Renal cortical epithelial cell (primary cell): ENCODE data around the gene LCN9. TPM values are rescaled to one million over a fixed set of nuclear protein-coding genes. Genes with fewer than 3 reads are reported as not detected.
"Not testable (repeated sequence)": the region's sequence is repeated elsewhere in the genome, so short reads cannot be mapped to it uniquely, and the experiment has no call there.

Experiments used
- DNase-seq: peaks from one replicate; pipeline ENCODE4 v3.0.0-alpha.2; 2011; ENCODE audit warnings: low read depth
- total RNA-seq: library from RNA; depleted of rRNA; stranded (reverse); fragments of >200 nt; gene quantifications from 2 replicates; pipeline ENCODE4 v1.2.3, GENCODE V29; 2014

LCN9 gene
- total RNA-seq, result not detected in 2 replicates

GRCh38 chr9:135662758-135663450 is at the start of gene LCN9:
TSS of gene LCN9 (plus strand) at chr9:135663309. CDS start at chr9:135663322, 13 bp downstream.
- no peak for DNase-seq

DNA sequence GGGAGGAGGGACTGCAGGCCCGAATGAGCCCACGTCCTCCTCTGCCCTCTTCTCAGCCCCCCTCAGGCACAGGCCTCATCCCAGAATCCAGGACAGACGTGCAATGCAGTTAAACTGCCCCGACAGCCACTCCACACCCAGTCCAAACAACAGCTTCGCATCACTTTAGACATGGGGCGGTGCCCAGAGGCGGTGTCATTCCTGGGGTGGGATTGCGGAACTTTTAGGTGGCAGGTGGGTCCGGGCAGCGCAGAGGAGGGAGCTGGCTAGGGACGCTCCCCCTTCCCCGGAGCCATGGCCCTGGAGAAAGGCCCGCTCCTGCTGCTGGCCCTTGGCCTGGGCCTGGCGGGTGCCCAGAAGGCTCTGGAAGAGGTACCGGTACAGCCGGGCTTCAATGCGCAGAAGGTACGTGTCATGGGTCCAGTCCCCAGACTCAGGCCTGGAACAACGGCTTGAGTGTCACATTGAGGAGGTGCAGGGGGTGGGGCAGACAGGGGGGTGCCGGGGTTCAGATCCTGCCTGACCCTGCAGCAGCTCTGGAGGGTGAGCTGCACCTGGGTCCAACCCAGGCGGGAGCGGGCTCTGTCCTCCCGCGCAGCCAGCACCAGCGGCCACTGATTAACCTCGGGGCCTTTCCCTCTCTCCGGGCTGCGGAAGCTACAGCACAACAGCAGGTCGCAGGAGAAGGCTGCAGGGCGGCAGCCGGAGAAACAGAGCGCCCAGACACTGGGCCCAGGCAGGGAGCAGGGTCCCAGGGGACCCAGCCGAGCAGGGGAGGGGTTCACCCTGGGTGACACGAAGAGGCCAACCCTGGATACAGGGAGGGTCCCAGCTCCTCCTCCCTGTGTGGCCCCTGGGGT is 48.9 kb upstream of the LCN9 start:
- no peak for DNase-seq

- DNase-seq, result no peak
Measured at GRCh38 chr9:135614821-135615665, 48.1 kb upstream of the LCN9 start.

GRCh38 chr9:135615666-135616618 is 47.2 kb upstream of the LCN9 start:
- no peak for DNase-seq

GRCh38 chr9:135616619-135617537 is 46.2 kb upstream of the LCN9 start:
- DNase-seq, result no peak

DNA sequence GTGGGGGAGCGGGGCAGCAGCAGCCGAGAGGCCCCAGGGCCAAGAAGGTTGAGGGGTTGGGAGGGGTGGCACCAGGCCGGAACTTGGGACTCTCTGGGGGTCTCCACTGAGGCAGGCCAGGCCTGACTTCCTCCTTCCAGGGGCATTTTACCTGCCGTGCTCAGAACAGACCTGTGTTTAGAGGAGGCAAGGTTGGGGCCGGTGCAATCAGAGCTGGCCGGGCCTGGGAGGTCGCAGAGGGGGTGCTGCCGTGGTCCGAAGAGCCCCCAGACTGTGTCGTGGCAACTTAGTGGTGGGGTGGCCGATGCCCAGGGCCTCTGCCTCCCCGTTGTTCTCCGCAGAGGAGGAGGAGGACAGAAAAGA is 45.6 kb upstream of the LCN9 start:
- no peak for DNase-seq

DNA sequence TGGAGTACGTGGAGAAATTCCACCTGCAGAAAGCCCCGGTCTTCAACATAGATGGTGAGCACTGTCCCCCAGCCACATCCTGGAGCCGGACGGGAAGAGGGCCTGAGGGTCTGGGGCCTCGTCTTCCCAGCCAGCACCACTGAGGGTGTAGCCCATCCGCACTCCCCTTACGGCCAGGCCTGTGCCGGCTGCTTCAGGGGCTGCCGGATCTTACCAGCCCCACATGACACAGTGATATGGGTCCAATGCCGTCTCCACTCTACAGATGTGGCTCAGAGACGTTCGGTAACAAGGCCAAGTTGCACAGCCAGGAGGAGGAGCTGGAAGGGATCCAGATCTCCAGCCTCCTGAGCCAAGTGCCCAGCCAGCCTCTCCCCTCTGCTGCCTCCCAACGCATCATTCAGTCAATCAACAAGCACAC is 45.1 kb upstream of the LCN9 start:
- no peak for DNase-seq

DNA sequence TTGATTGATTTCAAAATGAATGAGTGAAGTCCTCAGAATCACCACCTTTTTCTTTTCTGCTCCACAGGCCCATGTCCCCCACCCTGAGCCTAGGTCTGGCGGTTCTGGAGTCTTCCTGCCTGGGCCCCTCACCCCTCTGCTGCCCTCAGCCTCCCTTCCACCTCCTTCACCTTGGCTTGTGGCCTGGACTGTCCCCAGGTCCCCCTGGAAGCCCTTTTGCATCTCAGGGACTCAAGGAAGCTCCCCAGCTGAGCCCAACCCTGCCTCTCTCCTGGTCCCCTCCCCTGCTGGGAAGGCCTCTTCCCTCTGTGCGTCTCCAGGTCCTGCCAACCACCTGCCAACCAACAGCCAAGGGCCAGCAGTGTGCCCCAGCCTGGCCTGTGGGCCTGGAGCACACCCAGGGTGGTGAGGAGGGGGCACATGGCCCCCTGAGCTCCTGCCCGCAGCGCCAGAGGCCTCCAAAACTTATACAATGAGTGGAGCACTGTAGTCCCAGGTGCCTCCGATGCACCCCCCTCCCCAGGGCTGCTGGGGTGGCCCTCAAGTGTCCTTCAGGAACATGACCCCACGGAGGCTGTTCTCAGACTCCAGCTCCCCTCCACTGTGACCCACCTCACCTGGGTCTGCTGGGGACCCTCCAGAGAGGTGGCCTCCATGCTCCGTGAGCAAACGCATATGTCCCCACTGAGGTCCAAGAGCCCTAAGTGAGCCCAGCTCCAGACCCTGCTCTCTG is 44.1 kb upstream of the LCN9 start:
- no peak for DNase-seq

DNA sequence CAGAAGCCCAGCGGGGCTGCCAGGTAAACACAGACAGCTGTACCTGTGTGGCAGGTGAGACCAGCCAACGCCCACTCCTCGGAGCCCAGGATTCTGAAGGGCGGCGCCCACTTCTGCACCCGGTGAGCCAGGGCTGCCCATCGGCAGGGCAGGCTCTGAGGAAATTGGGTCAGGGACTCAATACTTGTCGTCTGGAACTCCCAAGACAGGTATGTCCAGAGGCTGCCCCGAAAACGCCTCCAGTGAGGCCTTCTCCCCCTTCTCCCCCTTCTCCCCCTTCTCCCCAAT is 43.6 kb upstream of the LCN9 start:
- no peak for DNase-seq

- DNase-seq, result no peak
Measured at GRCh38 chr9:135620558-135620957, 42.6 kb upstream of the LCN9 start.

GRCh38 chr9:135622415-135623020 is 40.6 kb upstream of the LCN9 start:
- DNase-seq, result no peak

DNA sequence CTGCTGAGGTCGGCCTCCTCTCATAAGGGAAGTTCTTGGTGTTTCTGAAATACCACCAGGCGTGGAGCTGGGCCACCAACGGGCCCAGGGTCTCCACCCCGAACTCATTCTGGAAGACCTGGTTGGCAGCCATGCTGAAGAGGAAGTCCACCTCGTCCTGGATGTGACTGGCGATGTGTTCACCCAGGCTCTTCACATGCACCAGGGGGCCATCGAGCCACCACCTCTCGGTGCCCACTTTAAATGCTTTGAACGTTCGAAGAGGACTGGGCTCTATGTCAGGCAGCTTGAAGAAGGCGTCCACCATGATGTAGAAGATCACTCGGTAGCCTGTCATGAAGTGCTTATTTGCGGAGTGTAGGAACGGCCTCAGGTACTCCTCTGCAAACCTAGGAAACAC is 38.8 kb upstream of the LCN9 start:
- DNase-seq, result no peak

GRCh38 chr9:135632841-135633240 is 30.3 kb upstream of the LCN9 start:
- no peak for DNase-seq

GRCh38 chr9:135636930-135637530 is 26.1 kb upstream of the LCN9 start:
- DNase-seq, result not testable (repeated sequence)

DNA sequence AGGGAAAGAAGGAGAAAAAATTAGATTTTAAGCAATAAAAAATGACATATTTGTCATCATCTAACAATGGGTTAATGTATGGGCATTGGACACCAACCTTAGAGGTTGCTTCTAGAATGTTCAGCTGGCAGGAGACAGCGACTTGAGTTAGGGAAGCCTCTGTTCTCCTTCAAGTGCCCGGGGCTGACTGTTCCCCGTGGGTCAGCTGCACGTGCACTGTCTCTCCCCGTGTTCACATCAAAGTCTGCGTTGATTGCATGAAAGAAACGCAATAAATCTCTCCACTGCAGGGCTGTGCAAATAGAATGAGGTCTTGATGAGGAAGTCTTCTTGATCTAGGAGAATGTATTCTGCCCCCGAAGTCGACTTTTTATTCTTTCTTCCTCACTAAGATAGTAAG is 23.9 kb upstream of the LCN9 start, which contains the start of gene GLT6D1:
GLT6D1 (minus strand) TSS at position 345 of the 400 bp plus-strand sequence. CDS start 353 bp downstream, outside the sequence.
- DNase-seq, result no peak

- DNase-seq, result no peak
Measured at GRCh38 chr9:135641047-135641446, 22.1 kb upstream of the LCN9 start.

- DNase-seq, result no peak
Measured at GRCh38 chr9:135641745-135642144, 21.4 kb upstream of the LCN9 start.

- no peak for DNase-seq
Measured at GRCh38 chr9:135644631-135645218, 18.4 kb upstream of the LCN9 start.
